HepG2 (cell line): ENCODE results near the gene RWDD2A. TPM values are rescaled to one million over a fixed set of nuclear protein-coding genes. Genes with fewer than 3 reads are reported as not detected.

Source experiments
- AGO1 ChIP-seq: fragments of 200-400 bp; formaldehyde crosslinking; IDR thresholded peaks from 2 replicates; pipeline ENCODE4 v1.6.1; 2017; ENCODE audit warnings: mild to moderate bottlenecking, low read depth, low read length, moderate library complexity; ENCODE audit not compliant: poor library complexity, severe bottlenecking
- ESRRA ChIP-seq: sonication (generic); formaldehyde crosslinking; IDR thresholded peaks from 2 replicates; pipeline ENCODE4 v1.5.1; 2020; ENCODE audit warnings: mild to moderate bottlenecking, low read depth, missing genetic modification reagents
- MAFK ChIP-seq, 2 experiments: IDR thresholded peaks in 1 of 2; conservative IDR thresholded peaks in 1 of 2; 2 replicates each; pipeline ENCODE4 v1.6.1; 2011; ENCODE audit warnings: improper control_type of control experiment in 2 of 2, low read length in 2 of 2
- MLXIP ChIP-seq: sonication (generic); formaldehyde crosslinking; IDR thresholded peaks from 2 replicates; pipeline ENCODE4 v1.9.0; 2021; ENCODE audit warnings: missing genetic modification reagents, borderline replicate concordance
- NFE2L2 ChIP-seq: fragments of 150-350 bp; IDR thresholded peaks from 2 replicates; pipeline ENCODE4 v1.6.1; 2014; ENCODE audit warnings: low read length
- PLSCR1 ChIP-seq: sonication (generic); formaldehyde crosslinking; IDR thresholded peaks from 2 replicates; pipeline ENCODE4 v1.5.0; 2020; ENCODE audit warnings: missing genetic modification reagents, mild to moderate bottlenecking, borderline replicate concordance
- RNF2 ChIP-seq: fragments of 450-650 bp; conservative IDR thresholded peaks from 2 replicates; pipeline ENCODE4 v1.6.1; 2016; ENCODE audit warnings: low read depth
- SPEN ChIP-seq: sonication (generic); formaldehyde crosslinking; IDR thresholded peaks from 2 replicates; pipeline ENCODE4 v1.5.1; 2020; ENCODE audit warnings: low read depth, mild to moderate bottlenecking, missing genetic modification reagents
- TERF1 ChIP-seq: sonication (generic); formaldehyde crosslinking; IDR thresholded peaks from 2 replicates; pipeline ENCODE4 v1.8.0; 2022; ENCODE audit warnings: mild to moderate bottlenecking, missing genetic modification reagents, moderate library complexity
- ZBTB2 ChIP-seq: sonication (generic); formaldehyde crosslinking; IDR thresholded peaks from 2 replicates; pipeline ENCODE4 v1.8.0; 2022; ENCODE audit warnings: low read depth, missing genetic modification reagents
- ZFP82 ChIP-seq: sonication (generic); formaldehyde crosslinking; IDR thresholded peaks from 2 replicates; pipeline ENCODE4 v1.5.1; 2020; ENCODE audit warnings: mild to moderate bottlenecking, missing genetic modification reagents, borderline replicate concordance
- ZNF264 ChIP-seq: sonication (generic); formaldehyde crosslinking; IDR thresholded peaks from 2 replicates; pipeline ENCODE4 v1.4.0; 2020; ENCODE audit warnings: missing genetic modification reagents
- ZNF274 ChIP-seq: sonication (generic); formaldehyde crosslinking; IDR thresholded peaks from 2 replicates; pipeline ENCODE4 v1.5.1; 2020; ENCODE audit warnings: mild to moderate bottlenecking, missing genetic modification reagents
- ZNF3 ChIP-seq: IDR thresholded peaks from 2 replicates; pipeline ENCODE4 v1.7.0; 2017; ENCODE audit warnings: inconsistent platforms
- ZNF367 ChIP-seq: sonication (generic); formaldehyde crosslinking; IDR thresholded peaks from 2 replicates; pipeline ENCODE4 v1.4.0; 2020; ENCODE audit warnings: missing genetic modification reagents, borderline replicate concordance
- ZNF484 ChIP-seq: sonication (generic); formaldehyde crosslinking; IDR thresholded peaks from 2 replicates; pipeline ENCODE4 v1.5.1; 2020; ENCODE audit warnings: mild to moderate bottlenecking, low read depth, missing genetic modification reagents, borderline replicate concordance
- ZNF569 ChIP-seq: sonication (generic); formaldehyde crosslinking; IDR thresholded peaks from 2 replicates; pipeline ENCODE4 v1.5.0; 2020; ENCODE audit warnings: mild to moderate bottlenecking, missing genetic modification reagents, moderate library complexity, borderline replicate concordance
- ZNF598 ChIP-seq: sonication (generic); formaldehyde crosslinking; IDR thresholded peaks from 2 replicates; pipeline ENCODE4 v1.5.1; 2020; ENCODE audit warnings: mild to moderate bottlenecking, missing genetic modification reagents, borderline replicate concordance
- ZNF652 ChIP-seq: IDR thresholded peaks from 2 replicates; pipeline ENCODE4 v1.6.1; 2016; ENCODE audit warnings: low read depth, borderline replicate concordance
- ZNF737 ChIP-seq: sonication (generic); formaldehyde crosslinking; IDR thresholded peaks from 2 replicates; pipeline ENCODE4 v1.5.0; 2020; ENCODE audit warnings: missing genetic modification reagents, mild to moderate bottlenecking, borderline replicate concordance
- ZNF879 ChIP-seq: sonication (generic); formaldehyde crosslinking; IDR thresholded peaks from 2 replicates; pipeline ENCODE4 v1.8.1; 2023; ENCODE audit warnings: missing genetic modification reagents
- polyA plus RNA-seq, 8 experiments: library from polyadenylated mRNA; depleted of rRNA in 3 of 8; stranded (reverse) in 7 of 8; unstranded in 1 of 8; fragments of >200 nt; fragmentation: Illumina TruSeq in 4 of 8; extraction: Trizol in 4 of 8; gene quantifications; 2 replicates each; pipeline versions ENCODE4 v1.2.1 to v1.2.3, GENCODE V29; 2011 to 2016; ENCODE audit warnings: low read depth in 4 of 8, missing spikeins in 1 of 8, mixed read lengths in 1 of 8; ENCODE audit not compliant: insufficient read depth in 1 of 8
- total RNA-seq, 5 experiments: library from RNA; depleted of rRNA; stranded (reverse); fragments of >200 nt; fragmentation: Illumina TruSeq; extraction: Trizol; gene quantifications; 2 replicates each; pipeline ENCODE4 v1.2.3, GENCODE V29; 2016; ENCODE audit warnings: low read depth in 1 of 5

RWDD2A gene
- total and polyA plus RNA-seq, 2 of the 13 experiments (the other 11 are each of a cell fraction or from before 2014, with no cell fraction given), result 5.3 to 8.1 TPM

- TF ChIP-seq SPEN (peak; percentile 85), ZBTB2 (CRISPR knock-in tag) (no peak), AGO1 (no peak), ZNF274 (CRISPR knock-in tag) (peak; percentile 75; the same call in 1 of the 2 replicates), ZNF598 (CRISPR knock-in tag) (peak; percentile 50; the same call in 1 of the 2 replicates), ZNF264 (CRISPR knock-in tag) (peak; percentile 78; the same call in 1 of the 2 replicates), TERF1 (CRISPR knock-in tag) (no peak), NFE2L2 (no peak), ZFP82 (CRISPR knock-in tag) (no peak), RNF2 (no peak), ZNF879 (CRISPR knock-in tag) (no peak), MAFK (conservative IDR thresholded peaks at IDR 0.05 in 1 of 2, IDR thresholded peaks at IDR 0.05 in 1 of 2; ENCODE audit: low read length in 2 of 2) (no peak), ESRRA (CRISPR knock-in tag) (no peak), ZNF569 (CRISPR knock-in tag) (no peak; the same call in 1 of the 2 replicates), ZNF737 (CRISPR knock-in tag) (no peak), ZNF484 (CRISPR knock-in tag) (no peak), ZNF652 (CRISPR knock-in tag) (no peak), ZNF367 (peak; percentile 37; the same call in 1 of the 2 replicates), PLSCR1 (CRISPR knock-in tag) (no peak), MLXIP (CRISPR knock-in tag) (no peak), ZNF3 (CRISPR knock-in tag) (no peak)
Observed at GRCh38 chr6:83192871-83193746, at the start of gene RWDD2A, which contains the start of gene PGM3 (continued).
